ENCODE data around the gene HSD11B1.
A peak's percentile ranks its signal among the peaks of the same experiment; 100 is the strongest.

The HSD11B1 gene

GRCh38 chr1:209710093-209710492 lies 5.4 kb downstream of the HSD11B1 start:
- peak; percentile 16 for DNase-seq (ENCODE audit: low spot score)
- TF ChIP-seq CTCF (IDR thresholded peaks at IDR 0.05; ENCODE audit: extremely low read depth, insufficient read depth, missing control alignments) = no peak
- in situ Hi-C loops (cut with MboI; ENCODE audit: low pct_unique_long_range_greater_than_20kb, low sequenced_read_pairs, unreplicated experiment) = no loop called here

GRCh38 chr1:209710847-209711246 lies 6.2 kb downstream of the HSD11B1 start:
- no peak for TF ChIP-seq CTCF (IDR thresholded peaks at IDR 0.05; ENCODE audit: extremely low read depth, insufficient read depth, missing control alignments)
- in situ Hi-C loops (cut with MboI; ENCODE audit: low pct_unique_long_range_greater_than_20kb, low sequenced_read_pairs, unreplicated experiment) = no loop called here
- DNase-seq (ENCODE audit: low spot score) = no peak

GRCh38 chr1:209714338-209714737 lies 9.7 kb downstream of the HSD11B1 start:
- TF ChIP-seq CTCF (IDR thresholded peaks at IDR 0.05; ENCODE audit: extremely low read depth, insufficient read depth, missing control alignments) = no peak
- in situ Hi-C loops (cut with MboI; ENCODE audit: low pct_unique_long_range_greater_than_20kb, low sequenced_read_pairs, unreplicated experiment) = no loop called here
- no peak for DNase-seq (ENCODE audit: low spot score)

- in situ Hi-C loops (cut with MboI; ENCODE audit: low pct_unique_long_range_greater_than_20kb, low sequenced_read_pairs, unreplicated experiment) = no loop called here
- DNase-seq (ENCODE audit: low spot score) = no peak
- TF ChIP-seq CTCF (IDR thresholded peaks at IDR 0.05; ENCODE audit: extremely low read depth, insufficient read depth, missing control alignments) = no peak
Measured at GRCh38 chr1:209715314-209715713, 10.7 kb downstream of the HSD11B1 start.

GRCh38 chr1:209717818-209718217 lies 13.2 kb downstream of the HSD11B1 start:
- no peak for TF ChIP-seq CTCF (IDR thresholded peaks at IDR 0.05; ENCODE audit: extremely low read depth, insufficient read depth, missing control alignments)
- in situ Hi-C loops (cut with MboI; ENCODE audit: low pct_unique_long_range_greater_than_20kb, low sequenced_read_pairs, unreplicated experiment) = no loop called here
- no peak for DNase-seq (ENCODE audit: low spot score)

GRCh38 chr1:209720326-209720725 lies 15.7 kb downstream of the HSD11B1 start:
- DNase-seq (ENCODE audit: low spot score) = no peak
- TF ChIP-seq CTCF (IDR thresholded peaks at IDR 0.05; ENCODE audit: extremely low read depth, insufficient read depth, missing control alignments) = no peak
- in situ Hi-C loops (cut with MboI; ENCODE audit: low pct_unique_long_range_greater_than_20kb, low sequenced_read_pairs, unreplicated experiment) = no loop called here

GRCh38 chr1:209720826-209721225 lies 16.2 kb downstream of the HSD11B1 start:
- no peak for TF ChIP-seq CTCF (IDR thresholded peaks at IDR 0.05; ENCODE audit: extremely low read depth, insufficient read depth, missing control alignments)
- in situ Hi-C loops (cut with MboI; ENCODE audit: low pct_unique_long_range_greater_than_20kb, low sequenced_read_pairs, unreplicated experiment) = no loop called here
- DNase-seq (ENCODE audit: low spot score) = no peak

All from GM13977 (cell line).